Measurements from ENCODE around the gene CYP2B6. TPM values are rescaled to one million over a fixed set of nuclear protein-coding genes. Genes with fewer than 3 reads are reported as not detected.

The CYP2B6 gene
- polyA plus RNA-seq (2013, experiment 1 of 2) = not detected
- polyA plus RNA-seq (2013, experiment 2 of 2) = not detected

DNA sequence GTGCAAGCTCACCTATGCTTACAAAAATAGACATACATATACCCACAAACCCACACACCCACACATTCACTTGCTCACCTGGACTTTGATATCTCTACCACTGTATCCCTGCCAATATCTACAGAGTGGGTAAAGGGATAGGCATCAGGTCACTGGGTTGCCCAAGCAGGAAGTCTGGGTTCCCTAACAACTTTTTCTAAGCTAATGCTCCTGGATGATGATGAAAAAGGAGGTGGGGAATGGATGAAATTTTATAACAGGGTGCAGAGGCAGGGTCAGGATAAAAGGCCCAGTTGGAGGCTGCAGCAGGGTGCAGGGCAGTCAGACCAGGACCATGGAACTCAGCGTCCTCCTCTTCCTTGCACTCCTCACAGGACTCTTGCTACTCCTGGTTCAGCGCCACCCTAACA is at the start of gene CYP2B6:
Gene CYP2B6, plus strand, starts transcription at position 311 of the 410 bp plus-strand sequence. Its CDS starts 24 bp downstream, at position 335.
- Histone ChIP-seq H3K14ac (ENCODE audit: low read length in 2 of 2) (no peak within 1 kb of the TSS), H3K79me1 (replicated peaks; ENCODE audit: low read length, poor library complexity, severe bottlenecking) (no peaks in the 10 kb centered on the region), H4K8ac (ENCODE audit: low read length) (no peak within 1 kb of the TSS), H3K27me3 (ENCODE audit: control insufficient read depth in 1 of 2, insufficient read depth in 1 of 2, low read length in 2 of 2) (peaks cover 0 to 5% of the 10 kb centered on the region in 2 experiments), H3K9ac (ENCODE audit: low read length) (no peak within 1 kb of the TSS), H2AFZ (ENCODE audit: low read depth, low read length) (no peak within 1 kb of the TSS), H2BK5ac (ENCODE audit: low read depth, low read length, poor library complexity, severe bottlenecking) (no peak within 1 kb of the TSS), H3K9me3 (ENCODE audit: control insufficient read depth, low read length) (peaks cover 4% of the 10 kb centered on the region), H2BK120ac (ENCODE audit: low read depth, low read length) (no peak within 1 kb of the TSS), H2AK5ac (ENCODE audit: low read length, severe bottlenecking) (no peak within 1 kb of the TSS), H3K27ac (ENCODE audit: low read length, poor library complexity, severe bottlenecking) (no peak within 1 kb of the TSS), H4K91ac (ENCODE audit: low read length) (no peak within 1 kb of the TSS), H3K4me1 (ENCODE audit: control insufficient read depth, insufficient read depth, low read depth, low read length) (no peaks in the 10 kb centered on the region), H2BK12ac (ENCODE audit: low read length in 2 of 2) (no peak within 1 kb of the TSS), H3K4ac (ENCODE audit: low read depth in 1 of 2, low read length in 2 of 2) (no peak within 1 kb of the TSS), H3K36me3 (ENCODE audit: control insufficient read depth in 1 of 2, insufficient read depth in 2 of 2, low read depth in 1 of 2, low read length in 2 of 2) (no peaks in the 10 kb centered on the region), H3K23ac (ENCODE audit: low read length in 2 of 2) (no peak within 1 kb of the TSS), H3K4me2 (ENCODE audit: low read length, poor library complexity, severe bottlenecking) (no peak within 1 kb of the TSS), H2BK15ac (ENCODE audit: low read depth, poor library complexity, severe bottlenecking) (no peak within 1 kb of the TSS), H3K18ac (ENCODE audit: low read depth in 1 of 2, low read length in 2 of 2) (no peak within 1 kb of the TSS), H3K4me3 (ENCODE audit: insufficient read depth in 1 of 2, low read depth in 1 of 2, low read length in 2 of 2) (no peak within 1 kb of the TSS)
- WGBS = 69% methylated on average over 1 of the region's 2 CpGs
- DNase-seq = no peak

DNA sequence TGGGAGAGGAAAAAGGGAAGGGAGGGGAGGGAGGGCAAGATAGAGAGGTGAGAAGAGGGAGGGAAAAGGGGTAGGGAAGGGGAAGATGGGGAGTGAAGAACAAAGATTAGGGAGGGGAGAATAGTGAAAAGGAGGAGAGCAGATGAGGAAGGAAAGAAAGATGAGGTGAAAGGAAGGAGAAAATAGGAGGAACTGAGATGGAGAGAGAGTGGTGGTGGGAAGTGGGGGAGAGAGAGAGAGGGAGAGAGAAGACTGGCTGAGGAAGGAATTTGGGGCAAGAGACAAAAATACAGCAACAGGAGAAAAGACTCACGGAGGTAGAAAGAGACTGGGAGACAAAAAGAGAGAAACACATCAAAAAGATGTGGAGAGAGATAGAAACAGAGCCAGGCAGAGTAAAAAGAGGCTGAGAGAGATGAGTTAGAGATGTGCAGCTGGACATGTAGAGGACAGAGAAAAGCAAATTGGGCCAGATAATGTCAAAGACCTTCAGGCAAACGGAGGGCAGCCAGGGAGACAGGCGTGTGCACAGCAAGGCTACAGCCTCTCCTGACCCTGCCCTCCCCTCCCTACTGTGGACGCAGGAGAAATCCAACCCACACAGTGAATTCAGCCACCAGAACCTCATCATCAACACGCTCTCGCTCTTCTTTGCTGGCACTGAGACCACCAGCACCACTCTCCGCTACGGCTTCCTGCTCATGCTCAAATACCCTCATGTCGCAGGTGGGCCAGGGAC is 49.4 kb upstream of the CYP2B6 start:
- Histone ChIP-seq H3K36me3 (ENCODE audit: control insufficient read depth in 1 of 2, insufficient read depth in 2 of 2, low read depth in 1 of 2, low read length in 2 of 2) (no peaks in the 10 kb centered on the region), H3K9ac (ENCODE audit: low read length) (no peak overlapping the region), H3K23ac (ENCODE audit: low read length in 2 of 2) (peak overlapping the region in 1 of 2 experiments; percentile 89), H3K4me2 (ENCODE audit: low read length, poor library complexity, severe bottlenecking) (no peak overlapping the region), H3K14ac (ENCODE audit: low read length in 2 of 2) (no peak overlapping the region), H3K9me3 (ENCODE audit: control insufficient read depth, low read length) (peaks cover 3% of the 10 kb centered on the region), H3K4me1 (ENCODE audit: control insufficient read depth, insufficient read depth, low read depth, low read length) (no peaks in the 10 kb centered on the region), H2BK12ac (ENCODE audit: low read length in 2 of 2) (no peak overlapping the region), H2AFZ (ENCODE audit: low read depth, low read length) (peak overlapping the region; percentile 42), H4K91ac (ENCODE audit: low read length) (no peak overlapping the region), H3K27ac (ENCODE audit: low read length, poor library complexity, severe bottlenecking) (no peak overlapping the region), H3K79me1 (replicated peaks; ENCODE audit: low read length, poor library complexity, severe bottlenecking) (no peaks in the 10 kb centered on the region), H2BK5ac (ENCODE audit: low read depth, low read length, poor library complexity, severe bottlenecking) (no peak overlapping the region), H3K18ac (ENCODE audit: low read depth in 1 of 2, low read length in 2 of 2) (no peak overlapping the region), H3K4ac (ENCODE audit: low read depth in 1 of 2, low read length in 2 of 2) (no peak overlapping the region), H3K4me3 (ENCODE audit: insufficient read depth in 1 of 2, low read depth in 1 of 2, low read length in 2 of 2) (no peak overlapping the region), H2BK15ac (ENCODE audit: low read depth, poor library complexity, severe bottlenecking) (no peak overlapping the region), H3K27me3 (ENCODE audit: control insufficient read depth in 1 of 2, insufficient read depth in 1 of 2, low read length in 2 of 2) (peaks cover under 1 to 15% of the 10 kb centered on the region in 2 experiments), H2BK120ac (ENCODE audit: low read depth, low read length) (no peak overlapping the region), H4K8ac (ENCODE audit: low read length) (no peak overlapping the region), H2AK5ac (ENCODE audit: low read length, severe bottlenecking) (no peak overlapping the region)
- 81% methylated on average over 9 of the region's 9 CpGs for WGBS
- DNase-seq = no peak

DNA sequence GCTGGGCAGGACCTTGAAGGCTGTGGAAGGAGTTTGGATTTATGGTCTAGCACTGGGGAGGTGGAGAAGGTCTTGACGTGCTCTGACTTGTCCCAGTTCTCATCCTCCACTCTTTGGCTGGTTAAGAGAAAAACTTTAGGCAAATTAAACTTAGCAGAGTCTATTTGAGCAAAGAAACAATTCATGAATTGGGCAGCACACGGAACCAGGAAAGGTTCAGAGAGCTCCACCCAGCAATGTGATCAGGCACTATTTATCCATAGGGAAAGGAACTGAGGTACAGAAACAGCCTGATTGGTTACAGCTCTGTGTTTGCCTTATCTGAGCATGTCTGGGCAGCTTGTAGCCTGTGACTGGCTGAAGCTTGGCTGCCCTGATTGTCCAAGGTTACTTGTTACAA is 45.4 kb upstream of the CYP2B6 start:
- H3K9me3 ChIP-seq (ENCODE audit: control insufficient read depth, low read length) = peaks cover 3% of the 10 kb centered on the region
- WGBS = 71% methylated on average over 2 of the region's 2 CpGs

DNA sequence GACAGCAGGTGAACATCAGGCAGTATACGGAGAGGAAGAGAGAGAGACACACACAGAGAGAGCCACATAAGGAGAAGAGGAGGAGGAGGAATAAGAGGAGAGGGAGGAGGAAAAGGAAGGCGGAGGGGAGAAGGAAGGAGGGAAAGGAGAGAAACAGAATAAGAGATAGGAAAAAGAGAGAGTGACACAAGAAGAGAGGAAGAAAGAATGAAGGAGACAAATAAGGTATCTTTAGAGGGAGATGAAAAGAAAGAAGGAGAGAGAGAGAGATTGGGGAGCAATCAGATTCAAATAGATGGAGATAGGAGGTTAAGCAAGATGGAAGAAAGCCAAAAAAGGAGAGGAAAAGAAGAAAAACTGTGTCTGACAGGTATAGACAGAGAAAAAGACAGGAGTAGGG is 44.0 kb upstream of the CYP2B6 start:
- Histone ChIP-seq H2AK5ac (ENCODE audit: low read length, severe bottlenecking) (no peak overlapping the region), H2BK5ac (ENCODE audit: low read depth, low read length, poor library complexity, severe bottlenecking) (no peak overlapping the region), H3K9me3 (ENCODE audit: control insufficient read depth, low read length) (peaks cover 3% of the 10 kb centered on the region), H4K91ac (ENCODE audit: low read length) (no peak overlapping the region), H3K4me2 (ENCODE audit: low read length, poor library complexity, severe bottlenecking) (no peak overlapping the region), H3K9ac (ENCODE audit: low read length) (no peak overlapping the region), H3K27me3 (ENCODE audit: control insufficient read depth in 1 of 2, insufficient read depth in 1 of 2, low read length in 2 of 2) (no peaks in the 10 kb centered on the region), H2AFZ (ENCODE audit: low read depth, low read length) (no peak overlapping the region), H3K27ac (ENCODE audit: low read length, poor library complexity, severe bottlenecking) (no peak overlapping the region), H3K23ac (ENCODE audit: low read length in 2 of 2) (no peak overlapping the region), H2BK12ac (ENCODE audit: low read length in 2 of 2) (no peak overlapping the region), H4K8ac (ENCODE audit: low read length) (no peak overlapping the region), H3K14ac (ENCODE audit: low read length in 2 of 2) (no peak overlapping the region), H3K36me3 (ENCODE audit: control insufficient read depth in 1 of 2, insufficient read depth in 2 of 2, low read depth in 1 of 2, low read length in 2 of 2) (no peaks in the 10 kb centered on the region), H3K4ac (ENCODE audit: low read depth in 1 of 2, low read length in 2 of 2) (no peak overlapping the region), H3K4me3 (ENCODE audit: insufficient read depth in 1 of 2, low read depth in 1 of 2, low read length in 2 of 2) (no peak overlapping the region), H3K18ac (ENCODE audit: low read depth in 1 of 2, low read length in 2 of 2) (no peak overlapping the region), H3K4me1 (ENCODE audit: control insufficient read depth, insufficient read depth, low read depth, low read length) (no peaks in the 10 kb centered on the region), H2BK15ac (ENCODE audit: low read depth, poor library complexity, severe bottlenecking) (no peak overlapping the region), H2BK120ac (ENCODE audit: low read depth, low read length) (no peak overlapping the region), H3K79me1 (replicated peaks; ENCODE audit: low read length, poor library complexity, severe bottlenecking) (no peaks in the 10 kb centered on the region)
- no peak for DNase-seq
- 76% methylated on average over 2 of the region's 2 CpGs for WGBS

More for the DNA sequence above, 45.4 kb upstream of the CYP2B6 start:
- Histone ChIP-seq H3K27ac (ENCODE audit: low read length, poor library complexity, severe bottlenecking) (no peak overlapping the region), H3K4me2 (ENCODE audit: low read length, poor library complexity, severe bottlenecking) (no peak overlapping the region), H3K4me3 (ENCODE audit: insufficient read depth in 1 of 2, low read depth in 1 of 2, low read length in 2 of 2) (no peak overlapping the region), H2BK5ac (ENCODE audit: low read depth, low read length, poor library complexity, severe bottlenecking) (no peak overlapping the region), H3K18ac (ENCODE audit: low read depth in 1 of 2, low read length in 2 of 2) (no peak overlapping the region), H3K14ac (ENCODE audit: low read length in 2 of 2) (no peak overlapping the region), H3K23ac (ENCODE audit: low read length in 2 of 2) (no peak overlapping the region), H2BK12ac (ENCODE audit: low read length in 2 of 2) (no peak overlapping the region), H3K79me1 (replicated peaks; ENCODE audit: low read length, poor library complexity, severe bottlenecking) (no peaks in the 10 kb centered on the region), H2BK15ac (ENCODE audit: low read depth, poor library complexity, severe bottlenecking) (no peak overlapping the region), H2AFZ (ENCODE audit: low read depth, low read length) (no peak overlapping the region), H3K4me1 (ENCODE audit: control insufficient read depth, insufficient read depth, low read depth, low read length) (no peaks in the 10 kb centered on the region), H3K36me3 (ENCODE audit: control insufficient read depth in 1 of 2, insufficient read depth in 2 of 2, low read depth in 1 of 2, low read length in 2 of 2) (no peaks in the 10 kb centered on the region), H4K91ac (ENCODE audit: low read length) (no peak overlapping the region), H2BK120ac (ENCODE audit: low read depth, low read length) (no peak overlapping the region), H3K4ac (ENCODE audit: low read depth in 1 of 2, low read length in 2 of 2) (no peak overlapping the region), H4K8ac (ENCODE audit: low read length) (no peak overlapping the region), H2AK5ac (ENCODE audit: low read length, severe bottlenecking) (no peak overlapping the region), H3K9ac (ENCODE audit: low read length) (no peak overlapping the region), H3K27me3 (ENCODE audit: control insufficient read depth in 1 of 2, insufficient read depth in 1 of 2, low read length in 2 of 2) (peaks cover 0 to 3% of the 10 kb centered on the region in 2 experiments)
- DNase-seq = no peak
